ENCODE data around the gene CDH26. TPM values are rescaled to one million over a fixed set of nuclear protein-coding genes. Genes with fewer than 3 reads are reported as not detected.

The CDH26 gene
- total and polyA plus RNA-seq, 7 donors = 0.74 to 5.5 (median 1.4) TPM; not detected in 2

DNA sequence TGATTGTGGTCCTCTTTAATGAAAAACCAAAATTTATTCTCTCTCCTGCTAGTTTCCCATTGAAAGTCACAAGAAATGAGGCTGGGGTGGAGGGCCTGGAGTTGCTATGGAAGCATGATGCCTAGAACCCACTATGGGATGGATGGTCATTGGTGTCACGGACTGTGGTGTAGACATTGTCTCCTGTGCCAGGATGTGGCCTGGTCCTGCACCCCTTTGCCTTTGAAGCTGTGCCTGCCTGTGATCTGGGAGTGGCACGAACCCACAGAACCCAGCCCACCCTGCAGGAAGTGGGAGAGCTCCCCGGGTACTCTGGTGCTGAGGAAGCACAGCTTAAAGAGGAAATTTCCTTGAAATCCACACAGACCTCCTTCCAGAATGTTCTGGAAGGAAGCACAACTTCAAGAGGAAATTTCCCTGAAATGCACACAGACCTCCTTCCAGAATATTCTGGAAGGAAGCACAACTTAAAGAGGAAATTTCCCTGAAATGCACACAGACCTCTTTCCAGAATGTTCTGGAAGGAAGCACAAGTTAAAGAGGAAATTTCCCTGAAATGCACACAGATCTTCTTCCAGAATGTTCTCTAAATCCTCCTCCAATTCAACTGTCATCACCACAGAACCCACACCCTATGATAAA, 105.6 kb downstream of the CDH26 start:
- TF ChIP-seq EP300 (IDR thresholded peaks at IDR 0.05) (no peak), POLR2AphosphoS5 (IDR thresholded peaks at IDR 0.05) (no peak), POLR2A (IDR thresholded peaks at IDR 0.05) (no peak)
- Histone ChIP-seq H3K9me3 (no peaks in the 10 kb centered on the region), H3K4me1 (peaks cover 0 to 5% (median 0%) of the 10 kb centered on the region in 4 donors), H3K27ac (no peak overlapping the region), H3K27me3 (no peaks in the 10 kb centered on the region), H3K36me3 (no peaks in the 10 kb centered on the region), H3K4me3 (no peak overlapping the region)
- 40 to 62% methylated on average over 3 of the region's 3 CpGs for WGBS, 2 donors
- intact Hi-C loops (cut with DNase I) = no loop called here
- peak; percentile 22 for DNase-seq

Other genes starting within 250 kb of the CDH26 start
- gene SYCP2, start 24.8 kb upstream of the CDH26 start, total RNA-seq = 1 to 10 TPM in 3 of 4 donors, under 1 TPM in 1; 0.81 to 7.8 (median 2.2) TPM
- gene SYCP2, start 24.8 kb upstream of the CDH26 start, polyA plus RNA-seq = 1 to 10 TPM in 1 of 3 donors, under 1 TPM in 2; 0.50 to 1.6 (median 0.60) TPM
- 1 to 10 TPM; 5.3 to 9.5 (median 8.5) TPM for gene PPP1R3D, start 18.1 kb upstream of the CDH26 start, total RNA-seq
- gene PPP1R3D, start 18.1 kb upstream of the CDH26 start, polyA plus RNA-seq = 1 to 10 TPM; 2.4 to 3.4 (median 2.8) TPM
- gene FAM217B, start 18.0 kb upstream of the CDH26 start, total RNA-seq = 10 to 100 TPM in 3 of 4 donors, 1 to 10 TPM in 1; 8.3 to 19.7 (median 11.1) TPM
- 1 to 10 TPM; 1.8 to 3.9 (median 3.8) TPM for gene FAM217B, start 18.0 kb upstream of the CDH26 start, polyA plus RNA-seq

Data from sigmoid colon (tissue), 7 donors.